HEK293 (cell line): ENCODE results near the gene SLC26A1.

ENCODE experiments used
- CTCF ChIA-PET: fragments of 350-600 bp; formaldehyde crosslinking; extraction: SDS; loops from one replicate; lab custom pipeline; 2021; ENCODE audit warnings: antibody characterized with exemption; lab: Yijun Ruan, JAX
- POLR2A ChIA-PET: fragments of 300-600 bp; formaldehyde crosslinking; extraction: SDS; loops from one replicate; lab custom pipeline; 2020; ENCODE audit warnings: antibody characterized with exemption, inconsistent platforms; lab: Yijun Ruan, JAX
- H3K27ac ChIP-seq: fragments of 200-500 bp; sonication (Bioruptor generic); 2 replicates; pipeline ENCODE4 v1.5.1; 2014; ENCODE audit warnings: low read depth, low read length, control low read depth, inconsistent platforms; ENCODE audit errors: extremely low read depth
- H3K36me3 ChIP-seq, 2 experiments: fragments of 200-500 bp in 1 of 2; sonication (Bioruptor generic) in 1 of 2; 1 replicate in 1 of 2; 2 replicates in 1 of 2; pipeline ENCODE4 v1.5.1; 2014 to 2017; ENCODE audit warnings: inconsistent platforms in 2 of 2, low read length in 2 of 2; ENCODE audit not compliant: control insufficient read depth in 2 of 2, insufficient read depth in 1 of 2
- H3K4me1 ChIP-seq: fragments of 200-500 bp; sonication (Bioruptor generic); 2 replicates; pipeline ENCODE4 v1.5.1; 2014; ENCODE audit warnings: mild to moderate bottlenecking, low read length, inconsistent platforms; ENCODE audit not compliant: control insufficient read depth, insufficient read depth
- H3K4me3 ChIP-seq: 2 replicates; pipeline ENCODE4 v1.5.1; 2011; ENCODE audit warnings: low read depth, mild to moderate bottlenecking, control low read depth, low read length, moderate library complexity
- H3K9me3 ChIP-seq: fragments of 200-500 bp; sonication (Bioruptor generic); 2 replicates; pipeline ENCODE4 v1.5.1; 2014; ENCODE audit warnings: low read depth, low read length, inconsistent platforms; ENCODE audit not compliant: control insufficient read depth, insufficient read depth
- KLF1 ChIP-seq: fragments of 450-650 bp; formaldehyde crosslinking; IDR thresholded peaks from 2 replicates; pipeline ENCODE4 v1.5.1; 2016; ENCODE audit warnings: missing biosample characterization, missing genetic modification characterization
- OSR2 ChIP-seq: fragments of 450-650 bp; formaldehyde crosslinking; IDR thresholded peaks from 2 replicates; pipeline ENCODE4 v1.5.1; 2016; ENCODE audit warnings: missing biosample characterization, missing genetic modification characterization
- PATZ1 ChIP-seq: fragments of 450-650 bp; formaldehyde crosslinking; IDR thresholded peaks from 2 replicates; pipeline ENCODE4 v1.5.1; 2016; ENCODE audit warnings: missing biosample characterization, missing genetic modification characterization
- SP2 ChIP-seq: fragments of 450-650 bp; formaldehyde crosslinking; IDR thresholded peaks from 2 replicates; pipeline ENCODE4 v1.5.1; 2016; ENCODE audit warnings: missing biosample characterization, missing genetic modification characterization
- SP7 ChIP-seq: fragments of 450-650 bp; formaldehyde crosslinking; IDR thresholded peaks from 2 replicates; pipeline ENCODE4 v1.5.1; 2016; ENCODE audit warnings: missing biosample characterization, missing genetic modification characterization
- ZBTB17 ChIP-seq: fragments of 450-650 bp; formaldehyde crosslinking; IDR thresholded peaks from 2 replicates; pipeline ENCODE4 v1.5.1; 2016; ENCODE audit warnings: missing biosample characterization, missing genetic modification characterization
- ZBTB26 ChIP-seq: fragments of 450-650 bp; formaldehyde crosslinking; optimal IDR thresholded peaks from 2 replicates; pipeline ENCODE3; 2016; ENCODE audit warnings: missing biosample characterization, mild to moderate bottlenecking, missing genetic modification characterization
- ZBTB8A ChIP-seq: fragments of 450-650 bp; formaldehyde crosslinking; IDR thresholded peaks from 2 replicates; pipeline ENCODE4 v1.5.1; 2016; ENCODE audit warnings: missing biosample characterization, missing genetic modification characterization
- ZFP3 ChIP-seq: fragments of 450-650 bp; formaldehyde crosslinking; IDR thresholded peaks from 2 replicates; pipeline ENCODE4 v1.5.1; 2016; ENCODE audit warnings: low read depth, missing biosample characterization, missing genetic modification characterization
- ZNF112 ChIP-seq: fragments of 450-650 bp; formaldehyde crosslinking; IDR thresholded peaks from 2 replicates; pipeline ENCODE4 v1.5.0; 2017; ENCODE audit warnings: missing biosample characterization, missing genetic modification characterization
- ZNF157 ChIP-seq: fragments of 450-650 bp; formaldehyde crosslinking; IDR thresholded peaks from 2 replicates; pipeline ENCODE4 v1.5.1; 2016; ENCODE audit warnings: missing biosample characterization, missing genetic modification characterization
- ZNF19 ChIP-seq: fragments of 450-650 bp; formaldehyde crosslinking; IDR thresholded peaks from 2 replicates; pipeline ENCODE4; 2016; ENCODE audit warnings: missing biosample characterization, missing genetic modification characterization, low read depth
- ZNF335 ChIP-seq: fragments of 450-650 bp; formaldehyde crosslinking; conservative IDR thresholded peaks from 2 replicates; pipeline ENCODE4 v1.5.1; 2016; ENCODE audit warnings: missing biosample characterization, missing genetic modification characterization
- ZNF394 ChIP-seq: fragments of 450-650 bp; formaldehyde crosslinking; IDR thresholded peaks from 2 replicates; pipeline ENCODE4 v1.5.1; 2016; ENCODE audit warnings: missing biosample characterization, missing genetic modification characterization, mild to moderate bottlenecking, moderate library complexity, borderline replicate concordance
- ZNF416 ChIP-seq: fragments of 450-650 bp; formaldehyde crosslinking; IDR thresholded peaks from 2 replicates; pipeline ENCODE4 v1.5.1; 2016; ENCODE audit warnings: missing biosample characterization, missing genetic modification characterization
- ZNF433 ChIP-seq: fragments of 450-650 bp; formaldehyde crosslinking; IDR thresholded peaks from 2 replicates; pipeline ENCODE4 v1.5.1; 2016; ENCODE audit warnings: missing biosample characterization, missing genetic modification characterization, low read depth
- ZNF544 ChIP-seq: fragments of 450-650 bp; formaldehyde crosslinking; IDR thresholded peaks from 2 replicates; pipeline ENCODE4 v1.5.0; 2017; ENCODE audit warnings: missing biosample characterization, missing genetic modification characterization
- ZNF660 ChIP-seq: fragments of 450-650 bp; IDR thresholded peaks from 2 replicates; pipeline ENCODE4 v1.5.1; 2018; ENCODE audit warnings: missing biosample characterization, mild to moderate bottlenecking, missing genetic modification characterization
- ZNF701 ChIP-seq: fragments of 450-650 bp; formaldehyde crosslinking; IDR thresholded peaks from 2 replicates; pipeline ENCODE4 v1.5.1; 2016; ENCODE audit warnings: missing biosample characterization, missing genetic modification characterization
- ZXDB ChIP-seq: fragments of 450-650 bp; formaldehyde crosslinking; IDR thresholded peaks from 2 replicates; pipeline ENCODE4 v1.5.1; 2016; ENCODE audit warnings: missing biosample characterization, missing genetic modification characterization
- TF ChIP-seq, protein P1 (sequence below): fragments of 450-650 bp; formaldehyde crosslinking; IDR thresholded peaks from 2 replicates; pipeline ENCODE4 v1.5.1; 2017; ENCODE audit warnings: missing biosample characterization, missing genetic modification characterization
- TF ChIP-seq, protein P2 (sequence below): fragments of 450-650 bp; formaldehyde crosslinking; IDR thresholded peaks from 2 replicates; pipeline ENCODE4 v1.5.1; 2016; ENCODE audit warnings: missing biosample characterization, missing genetic modification characterization

The SLC26A1 gene

DNA sequence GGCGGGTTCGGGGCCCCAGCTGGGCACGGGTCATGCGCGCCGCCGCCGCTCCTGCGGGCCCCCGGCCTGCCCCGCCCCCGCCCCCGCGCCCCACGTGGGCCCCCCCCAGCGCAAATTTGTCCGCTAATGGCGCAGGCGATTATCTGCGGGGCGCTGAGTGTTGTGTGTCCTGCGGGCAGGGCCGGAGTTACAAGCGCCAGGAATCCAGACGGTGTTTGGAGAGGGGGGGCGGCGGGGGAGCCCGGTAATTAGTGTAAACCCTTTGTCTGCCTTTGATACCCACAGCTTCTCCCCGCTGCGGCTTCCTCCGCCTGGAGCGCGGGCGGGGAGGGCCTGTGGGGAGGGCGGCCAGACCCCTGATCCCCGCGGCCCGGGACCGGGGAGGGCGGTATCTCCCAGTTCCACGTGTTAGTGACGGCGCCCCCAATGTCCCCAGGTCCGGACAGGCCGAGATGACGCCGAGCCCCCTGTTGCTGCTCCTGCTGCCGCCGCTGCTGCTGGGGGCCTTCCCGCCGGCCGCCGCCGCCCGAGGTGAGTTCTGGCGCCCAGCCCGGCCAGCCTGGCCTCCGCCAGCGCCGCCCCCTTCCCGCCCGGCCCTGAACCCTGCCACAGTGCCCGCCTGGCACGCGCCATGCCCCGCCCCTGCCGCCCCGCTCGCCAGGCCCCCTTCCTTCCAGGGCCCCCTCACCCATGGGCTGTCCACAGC, 19.0 kb upstream of the SLC26A1 start (continued):
- TF ChIP-seq ZNF112 (tag by site-specific recombination) (no peak), SP7 (peak; percentile 74), KLF1 (0 out of 2 replicates have a peak, but pooled peaks have one; percentile 15), PATZ1 (tag by site-specific recombination) (peak; percentile 84), ZBTB8A (tag by site-specific recombination) (0 out of 2 replicates have a peak, but pooled peaks have one; percentile 38), ZNF433 (tag by site-specific recombination) (no peak), ZNF19 (tag by site-specific recombination) (no peak), ZNF394 (tag by site-specific recombination) (peak; percentile 84), SP2 (tag by site-specific recombination) (peak; percentile 30; the same call in 1 of the 2 replicates), ZBTB26 (tag by site-specific recombination) (peak; percentile 45), ZNF335 (tag by site-specific recombination) (peak; percentile 41)
- TF ChIP-seq, protein P1, sequence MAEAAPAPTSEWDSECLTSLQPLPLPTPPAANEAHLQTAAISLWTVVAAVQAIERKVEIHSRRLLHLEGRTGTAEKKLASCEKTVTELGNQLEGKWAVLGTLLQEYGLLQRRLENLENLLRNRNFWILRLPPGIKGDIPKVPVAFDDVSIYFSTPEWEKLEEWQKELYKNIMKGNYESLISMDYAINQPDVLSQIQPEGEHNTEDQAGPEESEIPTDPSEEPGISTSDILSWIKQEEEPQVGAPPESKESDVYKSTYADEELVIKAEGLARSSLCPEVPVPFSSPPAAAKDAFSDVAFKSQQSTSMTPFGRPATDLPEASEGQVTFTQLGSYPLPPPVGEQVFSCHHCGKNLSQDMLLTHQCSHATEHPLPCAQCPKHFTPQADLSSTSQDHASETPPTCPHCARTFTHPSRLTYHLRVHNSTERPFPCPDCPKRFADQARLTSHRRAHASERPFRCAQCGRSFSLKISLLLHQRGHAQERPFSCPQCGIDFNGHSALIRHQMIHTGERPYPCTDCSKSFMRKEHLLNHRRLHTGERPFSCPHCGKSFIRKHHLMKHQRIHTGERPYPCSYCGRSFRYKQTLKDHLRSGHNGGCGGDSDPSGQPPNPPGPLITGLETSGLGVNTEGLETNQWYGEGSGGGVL, result peak; percentile 42; the same call in 1 of the 2 replicates
- TF ChIP-seq, protein P2, sequence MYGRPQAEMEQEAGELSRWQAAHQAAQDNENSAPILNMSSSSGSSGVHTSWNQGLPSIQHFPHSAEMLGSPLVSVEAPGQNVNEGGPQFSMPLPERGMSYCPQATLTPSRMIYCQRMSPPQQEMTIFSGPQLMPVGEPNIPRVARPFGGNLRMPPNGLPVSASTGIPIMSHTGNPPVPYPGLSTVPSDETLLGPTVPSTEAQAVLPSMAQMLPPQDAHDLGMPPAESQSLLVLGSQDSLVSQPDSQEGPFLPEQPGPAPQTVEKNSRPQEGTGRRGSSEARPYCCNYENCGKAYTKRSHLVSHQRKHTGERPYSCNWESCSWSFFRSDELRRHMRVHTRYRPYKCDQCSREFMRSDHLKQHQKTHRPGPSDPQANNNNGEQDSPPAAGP (tag by site-specific recombination), result peak; percentile 65; the same call in 1 of the 2 replicates

DNA sequence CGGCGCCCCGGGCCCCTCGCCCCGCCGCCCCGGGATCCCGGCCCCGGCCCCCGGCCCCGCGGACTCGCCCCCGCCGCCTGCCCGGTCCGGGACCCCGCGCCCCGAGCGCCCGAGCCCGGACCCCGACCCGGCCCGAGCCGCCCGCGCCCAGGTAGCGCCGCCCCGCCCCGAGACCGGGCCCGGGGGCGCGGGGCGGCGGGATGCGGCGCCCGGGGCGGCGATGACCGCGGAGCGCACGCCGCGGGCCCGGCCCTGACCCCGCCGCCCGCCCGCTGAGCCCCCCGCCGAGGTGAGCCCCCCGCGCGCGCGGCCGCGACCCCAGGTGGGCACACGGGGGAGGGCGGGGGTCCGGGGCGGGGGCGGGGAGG, 18.4 kb upstream of the SLC26A1 start:
- Histone ChIP-seq H3K27ac (no peak overlapping the region), H3K4me3 (peak overlapping the region; percentile 5; the same call in 1 of the 2 replicates), H3K36me3 (peaks cover 0 to 14% of the 10 kb centered on the region in 2 experiments; a peak in 1 of 3 replicates), H3K4me1 (no peaks in the 10 kb centered on the region; the same call in 1 of the 2 replicates), H3K9me3 (no peaks in the 10 kb centered on the region)
- ChIA-PET POLR2A (no interaction called here), CTCF (no interaction called here)
- TF ChIP-seq ZNF660 (tag by site-specific recombination), result no peak
- TF ChIP-seq ZFP3 (tag by site-specific recombination), result no peak
- TF ChIP-seq ZNF544 (tag by site-specific recombination), result no peak
- TF ChIP-seq ZNF701 (tag by site-specific recombination), result no peak
- no peak for TF ChIP-seq ZNF157
- TF ChIP-seq ZBTB17 (tag by site-specific recombination), result no peak
- no peak for TF ChIP-seq ZNF416 (tag by site-specific recombination)
- TF ChIP-seq OSR2, result no peak
- TF ChIP-seq ZXDB (tag by site-specific recombination), result no peak
